Type B pancreatic cell (in vitro differentiated cells): ENCODE data around the gene ATP11B. TPM values are rescaled to one million over a fixed set of nuclear protein-coding genes. Genes with fewer than 3 reads are reported as not detected.
A peak's percentile ranks its signal among the peaks of the same experiment; 100 is the strongest.

ENCODE experiments used
- DNase-seq: peaks from one replicate; pipeline ENCODE4 v3.0.0; 2021; ENCODE audit warnings: mixed read lengths; ENCODE audit not compliant: unreplicated experiment; ENCODE audit errors: extremely low spot score
- H3K27ac Mint-ChIP-seq: 2 replicates; pipeline ENCODE4 v1.8.0; 2021; ENCODE audit warnings: mild to moderate bottlenecking, mixed read lengths
- H3K27me3 Mint-ChIP-seq: 2 replicates; pipeline ENCODE4 v1.8.0; 2021; ENCODE audit warnings: mixed read lengths
- H3K36me3 Mint-ChIP-seq: 2 replicates; pipeline ENCODE4 v1.8.0; 2021; ENCODE audit warnings: mixed read lengths
- H3K4me1 Mint-ChIP-seq: one replicate; pipeline ENCODE4 v1.8.0; 2021; ENCODE audit warnings: mixed read lengths; ENCODE audit not compliant: unreplicated experiment
- H3K4me3 Mint-ChIP-seq: 2 replicates; pipeline ENCODE4 v1.8.0; 2021; ENCODE audit warnings: mild to moderate bottlenecking, mixed read lengths
- H3K9me3 Mint-ChIP-seq: 2 replicates; pipeline ENCODE4 v1.8.0; 2021; ENCODE audit warnings: mixed read lengths
- total RNA-seq: library from RNA; stranded (reverse); gene quantifications from 2 replicates; pipeline ENCODE4 v1.2.1, GENCODE V29; 2021; ENCODE audit warnings: low replicate concordance
- TF ChIP-seq, protein P1 (sequence below): fragments of 200-600 bp; sonication (generic); conservative IDR thresholded peaks from 2 replicates; pipeline ENCODE4 v1.5.0; 2021; ENCODE audit warnings: antibody characterized with exemption, mild to moderate bottlenecking

The ATP11B gene
- total RNA-seq, 1 donor from 2014 or later: 73.4 TPM

DNA sequence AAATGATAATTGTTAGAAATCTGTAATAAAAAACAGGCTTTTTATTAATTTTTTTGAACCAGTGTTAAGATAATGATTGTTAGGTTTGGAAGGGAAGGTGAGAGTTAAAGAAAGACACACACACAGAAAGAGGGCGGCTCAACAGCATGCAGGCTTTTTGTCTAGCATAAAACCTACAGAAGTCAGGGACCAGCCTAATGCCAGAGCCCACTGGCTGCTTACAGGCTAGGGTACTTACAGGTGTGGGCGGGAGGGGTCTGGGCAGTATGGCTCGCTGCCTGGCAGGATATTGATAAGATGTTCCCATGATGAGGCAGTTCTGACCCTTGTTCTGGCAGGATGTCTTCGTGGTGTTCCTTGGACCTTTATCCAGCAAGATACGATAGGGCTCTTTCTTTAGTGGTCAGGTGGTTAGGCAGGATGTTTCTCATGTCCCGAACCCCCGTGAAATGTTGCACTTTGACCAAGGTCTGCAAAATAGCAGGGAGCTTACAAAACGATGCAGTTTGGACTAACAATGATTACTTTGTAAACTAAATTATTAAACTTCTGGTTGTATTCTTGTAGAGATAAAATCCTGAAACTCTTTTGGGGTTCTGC, 102.3 kb downstream of the ATP11B start:
- H3K4me3 Mint-ChIP-seq: no peak overlapping the region
- DNase-seq: no peak
- peaks cover 35% of the 10 kb centered on the region for H3K36me3 Mint-ChIP-seq
- no peaks in the 10 kb centered on the region for H3K9me3 Mint-ChIP-seq
- H3K27me3 Mint-ChIP-seq: no peaks in the 10 kb centered on the region
- no peaks in the 10 kb centered on the region for H3K4me1 Mint-ChIP-seq
- H3K27ac Mint-ChIP-seq: no peak overlapping the region
- TF ChIP-seq, protein P1, sequence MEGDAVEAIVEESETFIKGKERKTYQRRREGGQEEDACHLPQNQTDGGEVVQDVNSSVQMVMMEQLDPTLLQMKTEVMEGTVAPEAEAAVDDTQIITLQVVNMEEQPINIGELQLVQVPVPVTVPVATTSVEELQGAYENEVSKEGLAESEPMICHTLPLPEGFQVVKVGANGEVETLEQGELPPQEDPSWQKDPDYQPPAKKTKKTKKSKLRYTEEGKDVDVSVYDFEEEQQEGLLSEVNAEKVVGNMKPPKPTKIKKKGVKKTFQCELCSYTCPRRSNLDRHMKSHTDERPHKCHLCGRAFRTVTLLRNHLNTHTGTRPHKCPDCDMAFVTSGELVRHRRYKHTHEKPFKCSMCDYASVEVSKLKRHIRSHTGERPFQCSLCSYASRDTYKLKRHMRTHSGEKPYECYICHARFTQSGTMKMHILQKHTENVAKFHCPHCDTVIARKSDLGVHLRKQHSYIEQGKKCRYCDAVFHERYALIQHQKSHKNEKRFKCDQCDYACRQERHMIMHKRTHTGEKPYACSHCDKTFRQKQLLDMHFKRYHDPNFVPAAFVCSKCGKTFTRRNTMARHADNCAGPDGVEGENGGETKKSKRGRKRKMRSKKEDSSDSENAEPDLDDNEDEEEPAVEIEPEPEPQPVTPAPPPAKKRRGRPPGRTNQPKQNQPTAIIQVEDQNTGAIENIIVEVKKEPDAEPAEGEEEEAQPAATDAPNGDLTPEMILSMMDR: no peak

DNA sequence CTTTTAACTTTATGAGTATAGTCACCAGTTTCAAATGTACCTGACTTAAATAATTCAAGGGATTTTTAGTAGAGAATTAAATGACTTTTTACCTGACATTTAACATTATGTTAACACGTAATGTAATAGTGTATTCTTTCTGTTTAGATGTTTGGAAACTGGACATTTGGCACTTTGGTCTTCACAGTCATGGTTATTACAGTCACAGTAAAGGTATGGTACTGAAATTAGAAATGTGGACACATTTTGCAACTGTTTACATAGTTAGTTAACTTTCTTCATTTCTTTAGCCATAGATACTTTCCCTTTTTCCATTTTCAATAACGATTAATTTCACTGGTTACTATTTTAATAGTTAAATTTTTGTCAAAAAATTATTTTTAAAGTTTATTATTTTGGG, 103.2 kb downstream of the ATP11B start:
- DNase-seq: no peak
- H3K4me3 Mint-ChIP-seq: no peak overlapping the region
- H3K27me3 Mint-ChIP-seq: no peaks in the 10 kb centered on the region
- H3K9me3 Mint-ChIP-seq: no peaks in the 10 kb centered on the region
- H3K27ac Mint-ChIP-seq: no peak overlapping the region
- TF ChIP-seq, protein P1: no peak
- H3K4me1 Mint-ChIP-seq: no peaks in the 10 kb centered on the region
- H3K36me3 Mint-ChIP-seq: peaks cover 30% of the 10 kb centered on the region

DNA sequence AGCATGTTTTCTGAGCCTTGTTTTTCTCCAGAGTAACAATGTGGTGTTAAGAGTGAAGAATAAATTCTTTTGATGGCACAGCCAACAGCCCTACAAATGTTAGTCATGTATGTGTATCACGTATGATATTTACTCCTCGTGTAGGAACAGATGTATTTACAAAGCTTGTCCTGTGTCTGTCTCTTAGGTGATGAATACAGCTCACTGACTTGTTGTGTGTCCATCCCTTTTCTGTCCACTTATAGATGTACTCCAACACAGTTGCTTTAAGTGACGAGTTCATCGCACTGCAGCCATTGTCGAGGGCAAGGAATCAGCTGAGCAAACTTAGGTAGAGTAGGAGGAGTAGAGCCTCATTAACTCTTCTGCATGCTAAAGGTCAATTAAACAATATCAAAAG, 108.9 kb downstream of the ATP11B start:
- H3K27me3 Mint-ChIP-seq: no peaks in the 10 kb centered on the region
- peaks cover 10% of the 10 kb centered on the region for H3K36me3 Mint-ChIP-seq
- H3K27ac Mint-ChIP-seq: no peak overlapping the region
- no peaks in the 10 kb centered on the region for H3K9me3 Mint-ChIP-seq
- TF ChIP-seq, protein P1: no peak
- H3K4me3 Mint-ChIP-seq: no peak overlapping the region
- no peaks in the 10 kb centered on the region for H3K4me1 Mint-ChIP-seq
- DNase-seq: no peak

DNA sequence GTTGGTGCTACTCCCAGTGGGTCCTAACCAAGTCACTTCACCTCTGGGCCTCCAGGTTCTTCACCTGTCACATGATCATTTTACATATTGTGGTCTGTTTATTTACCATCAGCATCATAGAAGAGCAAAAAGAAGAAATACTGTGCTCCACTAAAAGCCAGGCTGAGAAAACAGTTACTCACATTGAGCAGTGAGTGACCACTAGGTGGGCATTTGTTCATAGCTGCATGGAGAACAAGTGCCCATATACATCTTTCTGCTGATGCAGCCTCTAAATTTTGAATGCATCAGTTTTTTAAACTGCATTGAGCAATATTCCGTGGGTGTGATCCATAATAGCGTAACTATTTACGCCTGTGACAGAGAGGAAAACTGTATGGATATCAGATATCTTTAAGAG, 110.9 kb downstream of the ATP11B start:
- Mint-ChIP-seq H3K36me3 (peaks cover 10% of the 10 kb centered on the region), H3K27me3 (no peaks in the 10 kb centered on the region), H3K9me3 (no peaks in the 10 kb centered on the region), H3K4me1 (no peaks in the 10 kb centered on the region), H3K27ac (no peak overlapping the region), H3K4me3 (no peak overlapping the region)
- DNase-seq: no peak
- TF ChIP-seq, protein P1: peak; percentile 56

DNA sequence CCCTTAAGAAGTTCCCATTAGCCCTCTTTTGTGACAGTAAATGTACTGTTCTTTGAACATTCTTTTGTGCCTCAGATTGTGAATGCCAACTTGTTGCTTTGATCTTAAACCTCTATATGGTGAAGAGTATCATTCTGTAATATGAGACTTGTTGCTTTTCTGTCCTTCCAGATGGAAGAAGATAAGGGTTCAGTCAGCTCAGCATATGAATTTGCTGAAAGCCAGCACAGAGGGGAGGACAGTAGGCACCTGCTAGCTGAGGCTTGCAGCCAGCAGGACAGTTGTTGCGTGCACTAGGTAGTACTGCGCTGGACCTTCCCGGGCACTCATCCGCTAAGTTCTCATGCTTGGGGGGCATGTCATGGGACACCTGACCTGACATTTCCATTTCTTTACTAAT, 112.3 kb downstream of the ATP11B start:
- Mint-ChIP-seq H3K9me3 (no peaks in the 10 kb centered on the region), H3K27ac (no peak overlapping the region), H3K36me3 (peaks cover 4% of the 10 kb centered on the region), H3K4me1 (no peaks in the 10 kb centered on the region), H3K27me3 (no peaks in the 10 kb centered on the region), H3K4me3 (no peak overlapping the region)
- DNase-seq: no peak
- TF ChIP-seq, protein P1: no peak

DNA sequence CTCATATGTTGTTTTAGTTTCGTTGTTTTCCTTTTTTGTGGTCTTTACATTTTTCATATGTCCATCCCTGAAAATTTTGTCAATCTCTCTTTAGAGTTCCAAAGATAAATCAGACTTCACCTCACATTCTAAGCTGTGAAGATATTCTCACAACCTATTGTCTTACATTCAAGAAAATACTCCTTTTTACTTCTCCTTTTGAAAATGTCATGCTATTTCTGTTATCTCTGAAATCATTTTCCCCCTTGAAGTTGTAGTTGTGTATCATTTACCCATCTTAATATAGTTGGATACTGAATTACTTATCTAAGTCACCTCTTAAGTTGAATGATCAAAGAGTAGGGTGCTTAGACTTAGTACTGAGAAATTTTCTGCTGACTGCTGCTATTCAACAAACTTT, 112.7 kb downstream of the ATP11B start:
- TF ChIP-seq, protein P1: no peak
- H3K4me3 Mint-ChIP-seq: no peak overlapping the region
- H3K27me3 Mint-ChIP-seq: no peaks in the 10 kb centered on the region
- DNase-seq: no peak
- peaks cover 4% of the 10 kb centered on the region for H3K36me3 Mint-ChIP-seq
- no peaks in the 10 kb centered on the region for H3K9me3 Mint-ChIP-seq
- H3K27ac Mint-ChIP-seq: no peak overlapping the region
- H3K4me1 Mint-ChIP-seq: no peaks in the 10 kb centered on the region
